ENCODE measurements around the gene IMPA2.

Gene IMPA2

GRCh38 chr18:11989174-11989573 lies 7.9 kb downstream of the IMPA2 start:
- H3K4me3 ChIP-seq (ENCODE audit: low read depth, low read length): no peak overlapping the region

DNA sequence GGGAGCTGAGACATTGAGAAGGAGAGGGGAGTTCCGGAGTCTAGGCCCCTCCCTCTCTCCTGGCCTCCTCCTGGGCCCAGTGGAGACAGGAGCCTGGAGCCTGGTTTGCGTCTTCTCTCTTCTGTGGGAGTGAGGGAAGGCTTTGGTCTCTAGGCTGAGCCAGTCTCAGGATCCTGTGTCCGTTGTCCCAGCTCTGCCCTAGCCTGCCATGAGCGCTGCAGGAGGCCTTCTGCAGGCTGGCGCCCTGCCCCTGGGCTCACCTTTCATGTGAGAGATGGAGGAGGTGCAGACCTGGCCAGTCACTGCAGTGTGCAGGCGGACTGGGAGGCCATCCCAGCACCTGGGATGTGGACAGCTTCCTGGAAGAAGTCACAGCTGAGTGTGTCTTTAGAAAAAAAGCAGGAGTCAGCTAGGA lies 8.7 kb downstream of the IMPA2 start:
- no peak overlapping the region for H3K4me3 ChIP-seq (ENCODE audit: low read depth, low read length)

GRCh38 chr18:11990539-11990938 lies 9.2 kb downstream of the IMPA2 start:
- no peak overlapping the region for H3K4me3 ChIP-seq (ENCODE audit: low read depth, low read length)

- no peak overlapping the region for H3K4me3 ChIP-seq (ENCODE audit: low read depth, low read length)
These were observed 9.9 kb downstream of the IMPA2 start for GRCh38 chr18:11991021-11991795.

- no peak overlapping the region for H3K4me3 ChIP-seq (ENCODE audit: low read depth, low read length)
These were observed 10.9 kb downstream of the IMPA2 start for GRCh38 chr18:11992096-11992790.

GRCh38 chr18:11993264-11993916 lies 12.1 kb downstream of the IMPA2 start:
- no peak overlapping the region for H3K4me3 ChIP-seq (ENCODE audit: low read depth, low read length)

DNA sequence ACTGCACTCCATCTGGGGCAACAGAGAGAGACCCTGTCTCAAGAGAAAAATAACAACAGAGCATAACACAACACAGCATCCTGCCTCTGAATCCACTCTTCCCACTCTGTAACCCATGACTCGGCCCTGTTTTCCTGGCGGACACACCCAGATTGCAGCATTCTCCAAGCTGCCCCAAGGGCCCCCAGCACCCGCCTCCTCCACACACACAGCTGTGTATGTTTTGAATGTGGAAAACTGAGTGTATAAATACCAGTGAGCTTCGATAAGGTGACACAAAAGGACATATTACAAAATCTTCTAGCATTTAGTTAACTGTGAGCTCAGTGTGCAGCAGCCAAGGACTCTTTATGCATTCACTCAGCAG lies 13.0 kb downstream of the IMPA2 start:
- no peak overlapping the region for H3K4me3 ChIP-seq (ENCODE audit: low read depth, low read length)

GRCh38 chr18:11994703-11995444 lies 13.6 kb downstream of the IMPA2 start:
- no peak overlapping the region for H3K4me3 ChIP-seq (ENCODE audit: low read depth, low read length)

GRCh38 chr18:11995445-11996189 lies 14.3 kb downstream of the IMPA2 start:
- no peak overlapping the region for H3K4me3 ChIP-seq (ENCODE audit: low read depth, low read length)

DNA sequence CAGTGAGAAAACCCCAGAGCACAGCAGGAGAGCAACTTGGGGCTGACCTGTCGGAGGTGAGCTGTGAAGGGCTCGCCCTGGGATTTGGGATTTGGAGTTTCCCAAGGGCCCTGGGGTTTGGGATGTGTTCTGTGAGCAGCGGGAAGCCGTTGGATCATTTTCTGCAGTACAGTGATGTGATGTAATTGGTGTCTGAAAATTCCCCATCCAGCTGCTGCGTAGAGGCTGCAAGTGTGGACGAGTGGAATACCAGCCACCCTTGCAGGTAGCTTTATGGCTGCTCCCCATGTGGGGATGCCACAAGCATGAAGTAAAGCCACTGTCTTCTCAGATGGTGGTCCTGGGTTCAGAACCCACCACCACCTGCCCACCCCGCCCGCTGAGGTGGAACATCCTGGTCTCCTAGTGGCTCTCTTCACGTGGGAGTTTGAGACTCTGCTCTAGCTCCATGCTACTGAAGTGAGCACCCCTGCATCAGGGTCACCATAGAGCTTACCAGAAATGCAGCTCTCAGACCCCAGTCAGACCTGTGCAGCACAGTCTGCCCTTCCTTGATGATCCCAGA lies 15.0 kb downstream of the IMPA2 start:
- H3K4me3 ChIP-seq (ENCODE audit: low read depth, low read length): no peak overlapping the region

DNA sequence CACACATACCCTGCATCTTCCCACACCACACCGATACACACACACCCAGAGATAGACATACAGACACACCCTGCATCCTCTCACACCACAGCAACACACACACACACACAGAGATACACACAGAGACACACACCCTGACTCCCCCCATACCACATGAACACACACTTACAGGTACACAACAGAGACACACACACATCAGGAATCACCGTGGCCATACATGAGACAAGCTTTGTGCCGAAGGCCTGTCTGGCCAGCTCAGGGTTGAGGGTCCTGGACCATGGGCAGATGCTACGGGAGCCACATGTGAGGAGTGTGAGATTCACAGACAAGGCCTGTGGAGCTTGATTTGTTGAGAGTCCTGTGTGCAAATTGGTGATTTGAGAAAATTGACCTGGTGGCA lies 15.6 kb downstream of the IMPA2 start:
- H3K4me3 ChIP-seq (ENCODE audit: low read depth, low read length): no peak overlapping the region

DNA sequence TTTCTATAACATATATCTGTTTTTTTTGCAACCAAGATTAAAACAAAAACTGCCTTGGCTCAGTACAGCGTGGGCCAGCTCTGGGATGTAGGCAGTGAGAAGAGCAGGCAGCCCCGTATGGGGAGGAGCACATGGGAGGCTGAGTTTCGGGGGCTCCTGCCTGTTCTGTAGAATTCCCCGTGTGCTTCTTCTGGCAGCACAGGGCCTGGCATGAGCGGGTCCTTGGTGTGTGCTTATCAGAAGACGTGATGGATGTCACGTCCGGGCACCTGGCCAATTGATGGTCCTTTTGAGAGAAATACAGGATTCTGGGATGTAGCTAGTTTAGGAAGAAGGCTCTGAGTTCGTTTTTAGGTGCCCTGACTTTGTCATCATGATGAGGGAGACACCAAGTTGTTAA lies 16.2 kb downstream of the IMPA2 start:
- no peak overlapping the region for H3K4me3 ChIP-seq (ENCODE audit: low read depth, low read length)

DNA sequence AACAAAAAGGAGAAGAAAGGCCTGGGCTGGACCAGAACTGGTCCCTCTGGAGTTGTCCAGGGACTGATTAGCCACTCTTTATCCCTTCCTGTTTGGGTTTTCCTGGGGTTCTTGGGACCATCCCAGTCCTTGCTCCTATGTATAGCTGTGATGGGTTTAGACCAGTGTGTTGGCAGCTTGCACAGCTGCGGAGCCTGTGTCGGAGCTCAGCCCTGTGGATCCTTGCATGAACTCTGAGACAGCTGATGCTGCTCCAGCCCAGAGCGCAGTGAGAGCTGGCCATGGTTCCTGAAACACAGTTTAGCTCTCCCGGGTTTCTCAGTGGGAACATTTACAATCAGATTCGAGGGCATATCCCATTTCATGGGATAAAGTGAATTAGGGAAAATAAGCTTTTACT lies 16.9 kb downstream of the IMPA2 start:
- H3K4me3 ChIP-seq (ENCODE audit: low read depth, low read length): no peak overlapping the region

DNA sequence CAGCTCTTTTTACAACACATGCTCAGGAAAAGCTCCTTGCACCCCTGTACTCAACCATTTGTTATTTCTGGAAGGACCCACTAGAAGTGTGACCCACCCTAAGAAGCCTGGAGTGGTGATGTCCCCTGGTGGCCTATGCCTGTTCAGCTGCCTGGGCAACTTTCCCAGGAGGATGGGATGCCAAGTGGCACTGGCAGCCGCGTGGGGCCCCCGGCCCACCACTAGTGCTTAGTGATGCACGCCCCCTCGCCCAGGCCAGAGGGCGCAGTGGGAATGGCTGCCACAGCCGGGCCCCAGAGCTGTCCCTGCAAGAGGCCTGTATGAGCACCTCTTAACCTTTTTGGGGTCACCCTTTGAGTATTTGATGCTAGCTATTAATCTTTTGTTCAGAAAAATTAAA lies 18.1 kb downstream of the IMPA2 start:
- H3K4me3 ChIP-seq (ENCODE audit: low read depth, low read length): no peak overlapping the region

- H3K4me3 ChIP-seq (ENCODE audit: low read depth, low read length): no peak overlapping the region
These were observed 18.9 kb downstream of the IMPA2 start for GRCh38 chr18:12000072-12000659.

GRCh38 chr18:12001421-12001820 lies 20.1 kb downstream of the IMPA2 start:
- H3K4me3 ChIP-seq (ENCODE audit: low read depth, low read length): no peak overlapping the region

GRCh38 chr18:12003894-12004293 lies 22.6 kb downstream of the IMPA2 start:
- no peak overlapping the region for H3K4me3 ChIP-seq (ENCODE audit: low read depth, low read length)

DNA sequence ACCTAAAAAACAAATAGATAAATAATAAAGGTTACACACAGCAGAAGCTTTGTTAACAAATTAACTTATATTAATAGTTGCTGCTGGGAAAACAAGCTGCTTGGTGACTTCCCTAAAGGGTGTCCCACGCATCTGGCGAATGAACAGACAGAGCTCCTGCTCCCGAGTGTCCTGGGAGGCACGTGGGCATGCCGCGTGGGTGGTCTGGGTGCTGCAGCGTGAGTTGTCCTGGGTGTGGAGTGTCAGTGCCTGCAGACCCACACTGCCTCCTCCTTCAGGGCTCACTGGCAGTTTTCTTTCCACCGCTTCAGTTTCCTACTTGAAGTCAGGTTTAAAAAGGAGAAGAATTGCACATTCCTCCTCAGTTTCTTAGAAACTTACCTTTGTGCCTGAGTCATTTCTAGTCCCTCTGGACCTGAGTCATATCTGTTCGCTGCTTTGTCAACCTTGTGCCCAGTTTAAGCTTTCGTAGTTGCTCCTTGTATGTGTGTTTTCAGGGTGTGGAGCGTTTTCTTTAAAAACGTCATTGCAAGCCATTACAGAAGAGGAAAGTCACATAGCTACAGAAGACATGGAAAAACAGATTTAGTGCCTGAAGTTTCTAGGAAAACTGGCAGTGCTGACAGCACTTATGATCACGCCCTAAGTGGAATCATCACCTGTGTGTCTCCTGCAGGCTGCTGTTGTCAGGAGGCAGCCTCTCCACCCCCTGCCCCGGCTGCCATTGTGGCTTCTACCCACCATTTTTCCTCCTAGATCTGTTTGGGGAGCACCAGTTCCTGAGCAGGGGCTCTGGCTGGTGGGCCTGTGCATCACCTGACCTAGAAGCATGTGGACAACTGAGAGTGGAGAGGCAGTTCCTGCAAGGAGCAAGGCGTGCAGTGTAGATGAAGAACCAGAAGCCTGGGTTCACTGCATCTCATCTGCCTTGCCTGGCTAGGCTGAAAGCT lies 24.5 kb downstream of the IMPA2 start:
- no peak overlapping the region for H3K4me3 ChIP-seq (ENCODE audit: low read depth, low read length)

- no peak overlapping the region for H3K4me3 ChIP-seq (ENCODE audit: low read depth, low read length)
These were observed 25.2 kb downstream of the IMPA2 start for GRCh38 chr18:12006488-12006840.
